Immature natural killer cell (primary cell): ENCODE data around the gene SMIM1. TPM values are rescaled to one million over a fixed set of nuclear protein-coding genes. Genes with fewer than 3 reads are reported as not detected.

Experiments
- DNase-seq, 3 donors: peaks; one replicate each; pipeline ENCODE4 v3.0.0; 2022; ENCODE audit warnings: mixed read lengths in 1 of 3
- H3K27ac Mint-ChIP-seq, 6 donors: one replicate each; pipeline ENCODE4 v1.8.0; 2020; ENCODE audit warnings: mixed read lengths in 6 of 6, mild to moderate bottlenecking in 5 of 6, inconsistent platforms in 4 of 6, moderate library complexity in 3 of 6
- H3K27me3 Mint-ChIP-seq, 3 donors: one replicate each; pipeline ENCODE4 v1.8.0; 2020 to 2021; ENCODE audit warnings: low read depth in 3 of 3, mild to moderate bottlenecking in 3 of 3, mixed read lengths in 3 of 3, moderate library complexity in 3 of 3, inconsistent platforms in 1 of 3
- H3K36me3 Mint-ChIP-seq, 3 donors: one replicate each; pipeline ENCODE4 v1.8.0; 2020; ENCODE audit warnings: mixed read lengths in 3 of 3, inconsistent platforms in 2 of 3, mild to moderate bottlenecking in 2 of 3
- H3K4me1 Mint-ChIP-seq, 2 donors: one replicate each; pipeline ENCODE4 v1.8.0; 2020; ENCODE audit warnings: inconsistent platforms in 2 of 2, mild to moderate bottlenecking in 2 of 2, mixed read lengths in 2 of 2, moderate library complexity in 1 of 2
- H3K4me3 Mint-ChIP-seq, 5 donors: one replicate each; pipeline ENCODE4 v1.8.0; 2020; ENCODE audit warnings: mild to moderate bottlenecking in 5 of 5, mixed read lengths in 5 of 5, inconsistent platforms in 3 of 5, moderate library complexity in 3 of 5
- H3K9me3 Mint-ChIP-seq, 6 donors: one replicate each; pipeline ENCODE4 v1.8.0; 2020; ENCODE audit warnings: mild to moderate bottlenecking in 6 of 6, mixed read lengths in 6 of 6, inconsistent platforms in 4 of 6, moderate library complexity in 3 of 6
- polyA plus RNA-seq, 3 donors: library from polyadenylated mRNA; unstranded; fragments of 300-500 nt; fragmentation: Illumina TruSeq; gene quantifications; one replicate each; pipeline ENCODE4 v1.2.3, GENCODE V29; 2021

The SMIM1 gene
- polyA plus RNA-seq, 3 donors from 2014 or later = 0.96 TPM; not detected in 2

GRCh38 chr1:3825356-3825755, 52.8 kb downstream of the SMIM1 start:
- Mint-ChIP-seq H3K9me3 (no peaks in the 10 kb centered on the region), H3K27me3 (peaks cover 0 to 2% (median 0%) of the 10 kb centered on the region in 3 donors), H3K36me3 (peaks cover 18 to 55% (median 25%) of the 10 kb centered on the region in 3 donors), H3K27ac (no peak overlapping the region), H3K4me3 (no peak overlapping the region), H3K4me1 (no peaks in the 10 kb centered on the region)
- DNase-seq = no peak

Other genes with a start within 250 kb of the SMIM1 start
- gene MEGF6, start 161.2 kb upstream of the SMIM1 start, polyA plus RNA-seq = under 1 TPM in 1 of 3 donors, not detected in 2; 0.08 TPM
- 10 to 100 TPM; 36.2 to 43.4 (median 40.3) TPM for gene TPRG1L, start 147.7 kb upstream of the SMIM1 start, polyA plus RNA-seq
- gene WRAP73, start 122.6 kb upstream of the SMIM1 start, polyA plus RNA-seq = 10 to 100 TPM; 19.9 to 26.8 (median 21.1) TPM
- gene TP73, start 120.2 kb upstream of the SMIM1 start, polyA plus RNA-seq = not detected
- gene CCDC27, start 20.3 kb upstream of the SMIM1 start, polyA plus RNA-seq = not detected
- 10 to 100 TPM; 19.3 to 28.3 (median 27.7) TPM for gene LRRC47, start 23.7 kb downstream of the SMIM1 start, polyA plus RNA-seq
- 10 to 100 TPM in 2 of 3 donors, 1 to 10 TPM in 1; 2.5 to 32.7 (median 18.2) TPM for gene CEP104, start 84.5 kb downstream of the SMIM1 start, polyA plus RNA-seq
- 10 to 100 TPM in 2 of 3 donors, 1 to 10 TPM in 1; 8.3 to 25.6 (median 11.9) TPM for gene DFFB, start 84.7 kb downstream of the SMIM1 start, polyA plus RNA-seq
- 10 to 100 TPM; 27.1 to 54.2 (median 34.0) TPM for gene C1orf174, start 127.5 kb downstream of the SMIM1 start, polyA plus RNA-seq